HTR-8/SVneo (cell line): ENCODE results near the gene MIA2.
"Not testable (repeated sequence)": the region's sequence is repeated elsewhere in the genome, so short reads cannot be mapped to it uniquely, and the experiment has no call there.

ENCODE experiments used
- DNase-seq: peaks from one replicate; pipeline ENCODE4 v3.0.0; 2011; ENCODE audit warnings: low spot score, mixed read lengths; ENCODE audit not compliant: insufficient read length
- FAIRE-seq: peaks from 2 replicates; lab custom pipeline; 2011; peaks lifted over from hg19 to GRCh38; lab: Jason Lieb, UNC

The MIA2 gene

DNA sequence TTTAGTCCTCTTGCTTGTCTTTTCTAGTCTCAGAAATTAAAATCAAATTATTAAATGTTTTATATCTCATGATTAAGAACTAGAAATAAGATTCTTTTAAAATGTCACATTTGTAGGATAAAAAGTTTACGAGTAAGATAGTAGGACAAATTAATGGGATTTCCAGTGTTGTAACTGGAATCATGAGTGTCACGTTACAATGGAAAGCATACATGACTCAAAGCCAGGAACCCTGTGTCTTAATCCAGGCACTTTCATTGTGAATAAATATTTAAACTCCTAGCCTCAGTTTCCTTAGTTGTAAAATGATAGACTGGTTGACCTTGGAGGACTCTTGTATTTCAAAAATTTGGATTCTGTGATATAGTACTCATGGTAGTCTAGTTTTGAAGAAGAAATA lies 84.9 kb downstream of the MIA2 start:
- no peak for DNase-seq
- no peak for FAIRE-seq

- FAIRE-seq (no peak), DNase-seq (no peak)
These were observed 85.7 kb downstream of the MIA2 start for GRCh38 chr14:39319381-39319780.

DNA sequence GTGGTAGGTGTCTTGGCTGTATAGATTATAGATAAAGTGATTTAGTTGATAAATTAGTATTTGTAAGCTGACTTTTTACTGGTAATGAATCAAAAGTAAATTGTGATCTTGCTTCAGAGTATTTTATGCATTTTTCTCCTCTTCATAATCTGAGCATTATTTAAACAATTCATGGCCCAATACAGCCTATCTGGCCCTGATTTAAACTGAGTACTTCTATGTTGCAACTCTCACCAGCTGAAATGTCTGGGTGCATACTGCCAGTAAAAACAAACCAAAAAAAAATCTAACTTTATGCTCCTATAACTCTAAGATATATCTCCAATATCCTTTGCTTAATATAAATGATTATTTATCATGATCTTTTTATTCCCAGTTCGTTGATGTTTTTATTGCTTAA lies 86.6 kb downstream of the MIA2 start:
- FAIRE-seq (no peak), DNase-seq (no peak)

DNA sequence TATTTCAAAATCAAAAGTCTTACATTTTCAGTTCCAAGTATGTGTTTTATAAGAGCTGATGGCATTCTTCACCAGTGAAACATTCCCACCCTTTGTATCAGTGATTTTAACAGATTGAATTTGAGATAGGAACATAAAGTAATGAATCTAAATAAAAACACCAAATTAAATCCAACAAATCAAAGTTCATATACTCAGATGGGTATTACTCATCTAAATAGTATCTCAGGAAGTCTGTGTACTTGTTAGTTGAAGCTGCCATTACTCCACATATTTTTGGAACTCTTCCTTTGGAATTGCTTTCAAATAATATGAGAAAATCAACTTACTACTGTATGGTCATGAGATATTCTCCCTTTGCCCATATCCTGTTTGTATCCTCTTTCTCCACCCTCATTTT lies 89.1 kb downstream of the MIA2 start:
- FAIRE-seq (no peak), DNase-seq (no peak)

DNA sequence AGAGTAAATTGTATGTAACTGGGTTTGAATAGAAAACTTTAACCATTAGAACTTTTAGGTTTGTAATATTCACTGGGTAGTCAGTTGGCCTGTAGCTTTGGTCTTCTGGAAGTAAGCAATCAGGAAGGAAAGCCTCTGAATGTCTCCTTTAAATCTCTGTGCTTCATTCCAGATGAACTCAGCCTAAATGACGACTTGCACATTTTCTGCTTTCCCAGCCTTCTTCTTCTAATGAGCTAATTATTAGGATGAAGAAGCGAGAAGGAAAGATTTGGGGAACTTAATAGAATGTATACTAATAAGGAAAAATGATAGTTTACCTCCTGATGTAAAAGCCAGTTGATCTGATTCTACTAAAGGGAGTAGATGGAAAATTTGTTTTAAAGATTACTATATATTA lies 90.4 kb downstream of the MIA2 start:
- FAIRE-seq = no peak
- DNase-seq = no peak

DNA sequence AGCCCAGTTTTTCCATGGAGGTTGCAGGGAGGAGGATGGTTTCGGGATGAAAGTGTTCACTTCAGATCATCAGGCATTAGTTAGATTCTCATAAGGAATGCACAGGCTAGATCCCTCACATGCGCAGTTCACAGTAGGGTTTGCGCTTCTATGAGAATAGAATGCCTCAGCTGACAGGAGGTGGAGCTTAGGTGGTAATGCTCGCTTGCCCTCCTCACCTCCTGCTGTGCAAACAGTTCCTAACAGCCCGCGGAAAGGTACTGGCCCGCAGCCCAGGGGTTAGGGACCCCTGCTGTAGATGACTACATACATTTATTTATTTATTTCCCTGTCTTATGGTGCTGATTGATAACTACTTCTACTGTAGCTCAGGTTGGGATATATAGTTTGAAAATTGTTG lies 105.3 kb downstream of the MIA2 start:
- no peak for FAIRE-seq
- DNase-seq = no peak

GRCh38 chr14:39341126-39341525 lies 107.4 kb downstream of the MIA2 start:
- not testable (repeated sequence) for DNase-seq, FAIRE-seq

DNA sequence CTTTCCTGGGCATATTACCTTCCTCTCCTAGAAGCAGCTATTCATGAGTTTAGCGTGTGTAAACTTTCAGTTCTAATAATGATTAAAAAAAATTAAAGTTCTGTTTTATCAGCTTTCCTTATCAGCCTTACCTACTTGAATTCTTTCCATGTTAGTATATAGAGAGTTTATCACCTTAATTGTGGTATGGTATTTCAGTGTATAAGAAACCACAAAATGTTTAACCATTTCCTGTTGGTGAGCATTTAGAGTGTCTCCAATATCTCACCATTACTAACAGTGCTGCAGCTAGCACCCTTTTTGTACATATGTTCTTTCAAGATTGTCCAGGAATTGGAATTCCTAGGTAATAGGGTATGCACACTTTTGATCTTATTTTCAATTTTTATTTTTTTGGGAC lies 109.1 kb downstream of the MIA2 start:
- FAIRE-seq = no peak
- no peak for DNase-seq

GRCh38 chr14:39343614-39344013 lies 109.9 kb downstream of the MIA2 start:
- DNase-seq = no peak
- no peak for FAIRE-seq

DNA sequence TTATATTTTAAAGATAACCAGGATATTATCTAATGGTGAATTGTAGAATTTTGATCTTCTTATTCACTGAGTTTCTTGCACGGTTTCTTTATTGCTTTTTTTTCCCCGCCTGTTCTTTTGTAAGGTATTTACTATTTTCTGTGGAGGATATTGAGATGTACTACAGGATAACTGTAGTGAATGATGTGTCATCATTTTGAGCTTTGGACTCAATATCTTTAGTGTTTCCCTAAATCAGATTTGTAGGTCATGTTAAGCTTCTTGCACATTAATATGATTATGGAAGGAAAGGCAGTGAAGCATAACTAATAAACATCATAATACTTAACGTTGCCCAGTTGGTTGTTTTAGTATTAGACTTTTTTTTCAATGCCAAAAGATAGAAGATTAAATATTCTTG lies 117.2 kb downstream of the MIA2 start:
- no peak for FAIRE-seq
- DNase-seq = no peak

GRCh38 chr14:39351708-39352107 lies 118.0 kb downstream of the MIA2 start:
- no peak for FAIRE-seq

DNA sequence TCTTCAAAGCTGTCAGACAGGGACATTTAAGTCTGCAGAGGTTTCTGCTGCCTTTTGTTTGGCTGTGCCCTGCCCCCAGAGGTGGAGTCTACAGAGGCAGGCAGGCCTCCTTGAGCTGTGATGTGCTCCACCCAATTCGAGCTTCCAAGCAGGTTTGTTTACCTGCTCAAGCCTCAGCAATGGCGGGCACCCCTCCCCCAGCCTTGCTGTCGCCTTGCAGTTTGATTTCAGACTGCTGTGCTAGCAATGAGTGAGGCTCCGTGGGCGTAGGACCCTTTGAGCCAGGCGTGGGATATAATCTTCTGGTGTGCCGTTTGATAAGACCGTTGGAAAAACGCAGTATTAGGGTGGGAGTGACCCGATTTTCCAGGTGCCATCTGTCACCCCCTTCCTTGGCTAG lies 125.4 kb downstream of the MIA2 start:
- DNase-seq, FAIRE-seq: not testable (repeated sequence)

More at GRCh38 chr14:39351708-39352107, 118.0 kb downstream of the MIA2 start:
- DNase-seq = no peak

DNA sequence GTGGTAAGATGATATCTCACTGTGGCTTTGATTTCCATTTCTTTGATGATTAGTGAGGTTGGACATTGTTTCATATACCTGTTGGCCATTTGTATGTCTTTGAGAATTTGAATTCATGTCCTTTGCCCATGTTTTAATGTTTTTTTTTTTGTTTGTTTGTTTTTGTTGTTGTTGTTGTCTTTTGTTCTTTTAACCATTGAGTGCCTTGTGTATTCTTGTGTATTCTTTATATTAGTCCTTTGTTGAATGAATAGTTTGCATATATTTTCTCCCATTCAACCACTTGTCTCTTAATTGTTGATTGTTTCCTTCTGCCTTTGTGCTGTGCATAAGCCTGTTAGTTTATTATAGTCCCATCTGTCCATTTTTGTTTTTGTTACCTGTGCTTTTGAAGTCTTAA lies 126.6 kb downstream of the MIA2 start:
- no peak for FAIRE-seq

GRCh38 chr14:39361556-39361955 lies 127.8 kb downstream of the MIA2 start:
- FAIRE-seq, DNase-seq: not testable (repeated sequence)

More for the DNA sequence above, 126.6 kb downstream of the MIA2 start:
- DNase-seq = no peak

- no peak for FAIRE-seq
- DNase-seq = no peak
These were observed 130.8 kb downstream of the MIA2 start for GRCh38 chr14:39364509-39364908.

- DNase-seq (no peak), FAIRE-seq (no peak)
These were observed 131.6 kb downstream of the MIA2 start for GRCh38 chr14:39365354-39365753.

GRCh38 chr14:39366460-39367386 lies 133.0 kb downstream of the MIA2 start:
- no peak for FAIRE-seq

GRCh38 chr14:39367387-39367751 lies 133.7 kb downstream of the MIA2 start:
- FAIRE-seq = no peak
- DNase-seq = no peak

More at GRCh38 chr14:39366460-39367386, 133.0 kb downstream of the MIA2 start:
- DNase-seq = no peak

GRCh38 chr14:39368261-39368959 lies 134.7 kb downstream of the MIA2 start:
- FAIRE-seq (no peak), DNase-seq (peak; percentile 63)

DNA sequence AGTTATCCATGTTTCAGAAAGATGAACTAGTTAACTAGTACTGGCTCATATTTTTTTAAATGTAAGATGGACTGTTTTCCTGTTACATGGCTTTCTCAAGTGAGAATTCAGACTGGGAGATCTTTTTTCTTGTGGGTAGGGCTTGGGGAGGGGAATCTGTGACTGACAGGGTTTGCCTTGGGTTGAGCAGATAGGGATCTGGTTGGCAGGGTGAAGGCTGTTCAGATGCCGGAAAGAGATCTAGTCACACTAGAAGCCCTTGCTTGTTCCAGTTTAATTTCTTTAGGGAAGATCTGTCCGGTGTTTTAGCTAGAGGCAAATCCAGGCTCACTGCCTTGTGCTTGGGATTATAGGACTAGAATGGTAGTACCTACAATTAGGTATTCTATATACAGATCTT lies 135.3 kb downstream of the MIA2 start:
- no peak for FAIRE-seq
- no peak for DNase-seq

GRCh38 chr14:39370415-39370814 lies 136.7 kb downstream of the MIA2 start:
- FAIRE-seq = no peak
- no peak for DNase-seq
